A673 (cell line): ENCODE data around the gene CFI.

ENCODE experiments used
- EZH2 ChIP-seq: fragments of 200-600 bp; sonication (generic); IDR thresholded peaks from 2 replicates; pipeline ENCODE4 v1.6.1; 2017; ENCODE audit warnings: borderline replicate concordance, low read depth, mild to moderate bottlenecking, mixed read lengths, antibody characterized with exemption, low read length; ENCODE audit not compliant: poor library complexity, severe bottlenecking
- TF ChIP-seq, protein P1 (sequence below): fragments of 300-800, 200-600 bp; sonication (generic); conservative IDR thresholded peaks from 2 replicates; pipeline ENCODE4 v1.5.1; 2017; ENCODE audit warnings: low read depth, mild to moderate bottlenecking, antibody characterized with exemption, low read length, moderate library complexity, mixed read lengths

DNA sequence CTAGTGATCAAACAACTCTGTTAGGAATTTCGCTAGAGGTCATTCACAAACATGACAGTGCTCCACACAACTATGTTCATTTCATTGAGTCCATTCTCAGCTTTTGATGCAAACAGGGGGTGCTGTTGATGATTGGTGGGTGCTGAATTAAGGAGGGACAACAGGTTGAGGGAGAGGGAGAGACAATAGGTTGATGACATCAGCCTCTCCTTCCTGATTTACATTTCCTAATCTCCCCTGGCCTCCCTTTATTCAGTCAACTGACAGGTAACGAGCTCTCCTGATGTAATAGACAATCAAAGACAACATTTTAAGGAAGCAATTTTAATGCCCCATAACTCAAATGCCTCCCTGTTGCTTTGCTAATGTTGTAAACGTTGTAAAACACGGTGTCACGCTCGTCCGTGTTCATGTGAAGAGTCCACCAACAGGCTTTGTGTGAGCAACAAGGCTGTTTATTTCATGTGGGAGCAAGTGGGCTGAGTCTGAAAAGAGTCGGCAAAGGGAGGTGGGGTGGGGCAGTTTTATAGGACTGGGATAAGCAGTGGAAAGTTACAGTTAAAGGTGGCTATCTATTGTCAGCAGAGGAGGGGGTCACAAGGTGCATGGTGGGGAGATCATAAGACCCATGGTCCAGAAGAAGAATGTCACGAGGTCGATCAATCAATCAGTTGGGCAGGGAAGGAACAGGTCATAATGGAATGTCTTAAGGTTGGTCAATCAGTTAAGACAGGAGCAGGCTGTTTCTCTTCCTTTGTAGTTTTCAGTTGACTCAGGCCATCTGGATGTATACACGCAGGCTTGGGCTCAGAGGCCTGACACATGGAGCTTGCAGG, 9.0 kb upstream of the CFI start:
- TF ChIP-seq, protein P1, sequence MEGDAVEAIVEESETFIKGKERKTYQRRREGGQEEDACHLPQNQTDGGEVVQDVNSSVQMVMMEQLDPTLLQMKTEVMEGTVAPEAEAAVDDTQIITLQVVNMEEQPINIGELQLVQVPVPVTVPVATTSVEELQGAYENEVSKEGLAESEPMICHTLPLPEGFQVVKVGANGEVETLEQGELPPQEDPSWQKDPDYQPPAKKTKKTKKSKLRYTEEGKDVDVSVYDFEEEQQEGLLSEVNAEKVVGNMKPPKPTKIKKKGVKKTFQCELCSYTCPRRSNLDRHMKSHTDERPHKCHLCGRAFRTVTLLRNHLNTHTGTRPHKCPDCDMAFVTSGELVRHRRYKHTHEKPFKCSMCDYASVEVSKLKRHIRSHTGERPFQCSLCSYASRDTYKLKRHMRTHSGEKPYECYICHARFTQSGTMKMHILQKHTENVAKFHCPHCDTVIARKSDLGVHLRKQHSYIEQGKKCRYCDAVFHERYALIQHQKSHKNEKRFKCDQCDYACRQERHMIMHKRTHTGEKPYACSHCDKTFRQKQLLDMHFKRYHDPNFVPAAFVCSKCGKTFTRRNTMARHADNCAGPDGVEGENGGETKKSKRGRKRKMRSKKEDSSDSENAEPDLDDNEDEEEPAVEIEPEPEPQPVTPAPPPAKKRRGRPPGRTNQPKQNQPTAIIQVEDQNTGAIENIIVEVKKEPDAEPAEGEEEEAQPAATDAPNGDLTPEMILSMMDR, result no peak
- no peak for TF ChIP-seq EZH2
